Neural cell (in vitro differentiated cells): Measurements from ENCODE around the gene USP15. TPM values are rescaled to one million over a fixed set of nuclear protein-coding genes. Genes with fewer than 3 reads are reported as not detected.

ENCODE experiments used
- H2AFZ ChIP-seq: fragments of 200-600, 300-800 bp; sonication (generic), shearing (Covaris generic); 2 replicates; pipeline ENCODE4 v1.6.0; 2014; ENCODE audit warnings: low read depth, mild to moderate bottlenecking, antibody characterized with exemption, low read length, moderate library complexity
- H3F3A ChIP-seq: fragments of 200-600 bp; shearing (Covaris generic); 2 replicates; pipeline ENCODE4 v1.6.1; 2016; ENCODE audit warnings: mild to moderate bottlenecking, moderate library complexity, mixed read lengths, antibody characterized with exemption, low read length; ENCODE audit not compliant: insufficient read depth, poor library complexity, severe bottlenecking
- H3K27ac ChIP-seq: fragments of 200-600, 300-800 bp; sonication (generic), shearing (Covaris generic); 2 replicates; pipeline ENCODE4 v1.5.1; 2014; ENCODE audit warnings: mild to moderate bottlenecking, low read length, moderate library complexity
- H3K27me3 ChIP-seq: fragments of 300-800, 200-600 bp; sonication (generic), shearing (Covaris generic); 2 replicates; pipeline ENCODE4 v1.6.0; 2014; ENCODE audit warnings: mild to moderate bottlenecking, low read depth, low read length, moderate library complexity; ENCODE audit not compliant: insufficient read depth
- H3K36me3 ChIP-seq: fragments of 300-800, 200-600 bp; sonication (generic), shearing (Covaris generic); 2 replicates; pipeline ENCODE4 v1.5.1; 2014; ENCODE audit warnings: mild to moderate bottlenecking, antibody characterized with exemption, low read length, moderate library complexity; ENCODE audit not compliant: insufficient read depth
- H3K4me2 ChIP-seq: fragments of 300-800, 200-600 bp; sonication (generic), shearing (Covaris generic); 2 replicates; pipeline ENCODE4 v1.6.0; 2014; ENCODE audit warnings: mild to moderate bottlenecking, low read length
- H3K4me3 ChIP-seq: fragments of 300-800, 200-600 bp; sonication (generic), shearing (Covaris generic); 2 replicates; pipeline ENCODE4 v1.5.1; 2014; ENCODE audit warnings: mild to moderate bottlenecking, low read length, moderate library complexity
- H3K79me2 ChIP-seq: fragments of 200-600 bp; shearing (Covaris generic); replicated peaks from 2 replicates; pipeline ENCODE4 v1.6.0; 2014; ENCODE audit warnings: mild to moderate bottlenecking, low read length, moderate library complexity; ENCODE audit not compliant: insufficient read depth
- H3K9ac ChIP-seq: fragments of 300-800, 200-600 bp; sonication (generic), shearing (Covaris generic); 2 replicates; pipeline ENCODE4 v1.6.1; 2016; ENCODE audit warnings: mild to moderate bottlenecking, low read length, mixed read lengths
- H3K9me2 ChIP-seq: fragments of 200-600 bp; shearing (Covaris generic); 2 replicates; pipeline ENCODE4 v1.6.1; 2016; ENCODE audit warnings: mild to moderate bottlenecking, low read length, mixed read lengths; ENCODE audit not compliant: insufficient read depth
- H3K9me3 ChIP-seq: fragments of 200-600, 300-800 bp; sonication (generic), shearing (Covaris generic); 2 replicates; pipeline ENCODE4 v1.6.1; 2016; ENCODE audit warnings: mild to moderate bottlenecking, mixed run types, low read length, moderate library complexity, mixed read lengths
- H4K20me1 ChIP-seq: fragments of 200-600 bp; shearing (Covaris generic); 2 replicates; pipeline ENCODE4 v1.6.1; 2016; ENCODE audit warnings: mild to moderate bottlenecking, mixed run types; ENCODE audit not compliant: insufficient read depth
- CTCF ChIP-seq: fragments of 450-650 bp; IDR thresholded peaks from 2 replicates; pipeline ENCODE4 v1.5.1; 2014; ENCODE audit warnings: antibody characterized with exemption, mild to moderate bottlenecking, moderate library complexity; ENCODE audit not compliant: poor library complexity, severe bottlenecking
- EP300 ChIP-seq: fragments of 450-650 bp; conservative IDR thresholded peaks from 2 replicates; pipeline ENCODE4 v1.6.1; 2014; ENCODE audit warnings: antibody characterized with exemption, mild to moderate bottlenecking, moderate library complexity; ENCODE audit not compliant: poor library complexity, severe bottlenecking
- EZH2 ChIP-seq: fragments of 200-600, 300-800 bp; shearing (Covaris generic), sonication (generic); IDR thresholded peaks from 2 replicates; pipeline ENCODE4 v1.6.1; 2014; ENCODE audit warnings: antibody characterized with exemption, low read length, borderline replicate concordance, mild to moderate bottlenecking; ENCODE audit not compliant: insufficient read depth, poor library complexity, severe bottlenecking
- MXI1 ChIP-seq: fragments of 450-650 bp; conservative IDR thresholded peaks from 2 replicates; pipeline ENCODE4 v1.6.1; 2014; ENCODE audit warnings: antibody characterized with exemption, mild to moderate bottlenecking; ENCODE audit not compliant: poor library complexity, severe bottlenecking
- POLR2AphosphoS5 ChIP-seq: IDR thresholded peaks from 2 replicates; pipeline ENCODE4 v1.6.1; 2012
- RAD21 ChIP-seq: fragments of 450-650 bp; conservative IDR thresholded peaks from 2 replicates; pipeline ENCODE4 v1.6.1; 2014; ENCODE audit warnings: antibody characterized with exemption, mild to moderate bottlenecking, moderate library complexity
- REST ChIP-seq: IDR thresholded peaks from 2 replicates; pipeline ENCODE4 v1.6.1; 2012; ENCODE audit warnings: borderline replicate concordance
- SMC3 ChIP-seq: fragments of 450-650 bp; conservative IDR thresholded peaks from 2 replicates; pipeline ENCODE4 v1.6.1; 2014; ENCODE audit warnings: antibody characterized with exemption, mild to moderate bottlenecking, moderate library complexity; ENCODE audit not compliant: poor library complexity
- TAF1 ChIP-seq: IDR thresholded peaks from 2 replicates; pipeline ENCODE4 v1.6.1; 2012; ENCODE audit warnings: low read depth
- polyA plus RNA-seq: library from polyadenylated mRNA; depleted of rRNA; stranded (reverse); fragments of >200 nt; gene quantifications from 2 replicates; pipeline ENCODE4 v1.2.3, GENCODE V29; 2014

Gene USP15
- polyA plus RNA-seq, 1 donor from 2014 or later: 113 TPM

GRCh38 chr12:62306569-62307530 lies 46.6 kb downstream of the USP15 start:
- Histone ChIP-seq H3K9me3 (no peaks in the 10 kb centered on the region), H3K4me2 (no peak overlapping the region), H3K27ac (no peak overlapping the region), H3K27me3 (no peaks in the 10 kb centered on the region), H3K9ac (no peak overlapping the region), H3K36me3 (peaks cover 11% of the 10 kb centered on the region), H4K20me1 (no peaks in the 10 kb centered on the region), H2AFZ (no peak overlapping the region), H3K79me2 (no peaks in the 10 kb centered on the region), H3F3A (no peaks in the 10 kb centered on the region), H3K9me2 (no peaks in the 10 kb centered on the region), H3K4me3 (no peak overlapping the region)
- TF ChIP-seq MXI1: no peak
- no peak for TF ChIP-seq EZH2
- TF ChIP-seq SMC3: no peak
- no peak for TF ChIP-seq CTCF
- TF ChIP-seq EP300: no peak
- no peak for TF ChIP-seq RAD21
- TF ChIP-seq REST: no peak
- no peak for TF ChIP-seq TAF1
- TF ChIP-seq POLR2AphosphoS5: no peak

- Histone ChIP-seq H3K36me3 (peaks cover 11% of the 10 kb centered on the region), H3K9me2 (no peaks in the 10 kb centered on the region), H3K4me2 (no peak overlapping the region), H3K27me3 (no peaks in the 10 kb centered on the region), H3K9me3 (no peaks in the 10 kb centered on the region), H2AFZ (no peak overlapping the region), H3K27ac (no peak overlapping the region), H3K4me3 (no peak overlapping the region), H3F3A (no peaks in the 10 kb centered on the region), H3K9ac (no peak overlapping the region), H3K79me2 (no peaks in the 10 kb centered on the region), H4K20me1 (no peaks in the 10 kb centered on the region)
- no peak for TF ChIP-seq POLR2AphosphoS5
- no peak for TF ChIP-seq REST
- TF ChIP-seq MXI1: no peak
- TF ChIP-seq SMC3: no peak
- TF ChIP-seq EZH2: no peak
- TF ChIP-seq EP300: no peak
- TF ChIP-seq TAF1: no peak
- TF ChIP-seq RAD21: no peak
- no peak for TF ChIP-seq CTCF
These were observed 48.0 kb downstream of the USP15 start for GRCh38 chr12:62308201-62308600.
